OCI-LY3 (cell line): ENCODE measurements around the gene TMEM238.
"Not testable (repeated sequence)": the region's sequence is repeated elsewhere in the genome, so short reads cannot be mapped to it uniquely, and the experiment has no call there.

Experiments used
- CTCF ChIP-seq: fragments of 200-600, 300-600 bp; sonication (generic); IDR thresholded peaks from 2 replicates; pipeline ENCODE4 v1.5.1; 2014; ENCODE audit warnings: antibody characterized with exemption, low read length, low read depth
- EZH2phosphoT487 ChIP-seq: fragments of 200-600 bp; shearing (Covaris generic); IDR thresholded peaks from 2 replicates; pipeline ENCODE4 v1.6.1; 2018; ENCODE audit warnings: antibody characterized with exemption, mixed run types, low read depth

DNA sequence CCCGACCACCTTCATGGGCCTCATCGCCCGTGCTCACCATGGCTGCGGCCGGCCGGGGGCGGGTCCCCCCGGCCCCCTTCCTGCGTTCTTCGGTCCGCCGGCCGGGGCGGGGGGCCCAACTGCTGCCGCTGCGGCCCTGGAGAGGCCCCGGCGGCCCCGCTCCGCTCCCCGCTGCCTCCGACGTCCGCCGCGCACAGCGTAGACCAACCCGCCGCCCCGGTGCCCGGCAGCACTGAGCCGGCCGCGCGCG is 23.4 kb upstream of the TMEM238 start, which contains the start of gene UBE2S:
- not testable (repeated sequence) for TF ChIP-seq CTCF, EZH2phosphoT487
